HEK293T (cell line): Measurements from ENCODE around the gene PSD2.
A peak's percentile ranks its signal among the peaks of the same experiment; 100 is the strongest.

ENCODE experiments used
- CTCF ChIA-PET: fragments of 350-600 bp; formaldehyde crosslinking; extraction: SDS; loops from one replicate; lab custom pipeline; 2021; ENCODE audit warnings: antibody characterized with exemption, inconsistent platforms; lab: Yijun Ruan, JAX
- POLR2A ChIA-PET: fragments of 350-600 bp; formaldehyde crosslinking; extraction: SDS; loops from one replicate; lab custom pipeline; 2020; ENCODE audit warnings: antibody characterized with exemption, inconsistent platforms; lab: Yijun Ruan, JAX
- DNase-seq: peaks from one replicate; pipeline ENCODE4 v3.0.0; 2012; ENCODE audit warnings: mixed read lengths; ENCODE audit errors: extremely low spot score
- ARNT ChIP-seq: fragments of 450-650 bp; IDR thresholded peaks from 2 replicates; pipeline ENCODE4 v1.6.1; 2017; ENCODE audit warnings: mild to moderate bottlenecking
- BHLHE40 ChIP-seq: fragments of 450-650 bp; IDR thresholded peaks from 2 replicates; pipeline ENCODE4 v1.6.1; 2016; ENCODE audit warnings: mild to moderate bottlenecking, moderate library complexity, borderline replicate concordance
- CTBP1 ChIP-seq: fragments of 450-650 bp; IDR thresholded peaks from 2 replicates; pipeline ENCODE4 v1.6.1; 2016; ENCODE audit warnings: borderline replicate concordance
- ELF4 ChIP-seq: fragments of 450-650 bp; IDR thresholded peaks from 2 replicates; pipeline ENCODE4 v1.6.1; 2017; ENCODE audit warnings: antibody characterized with exemption
- FOXA1 ChIP-seq: fragments of 450-650 bp; IDR thresholded peaks from 2 replicates; pipeline ENCODE4 v1.6.1; 2016; ENCODE audit warnings: mild to moderate bottlenecking
- FOXK2 ChIP-seq: fragments of 450-650 bp; IDR thresholded peaks from 2 replicates; pipeline ENCODE4 v1.6.1; 2016; ENCODE audit warnings: mild to moderate bottlenecking
- FOXM1 ChIP-seq: fragments of 450-650 bp; IDR thresholded peaks from 2 replicates; pipeline ENCODE4 v1.6.1; 2017; ENCODE audit warnings: mild to moderate bottlenecking, borderline replicate concordance
- HDGF ChIP-seq: fragments of 450-650 bp; IDR thresholded peaks from 2 replicates; pipeline ENCODE4 v1.6.1; 2017; ENCODE audit warnings: antibody characterized with exemption, borderline replicate concordance
- L3MBTL2 ChIP-seq: fragments of 450-650 bp; conservative IDR thresholded peaks from 2 replicates; pipeline ENCODE4 v1.6.1; 2016; ENCODE audit warnings: mild to moderate bottlenecking
- LEF1 ChIP-seq: fragments of 450-650 bp; IDR thresholded peaks from 2 replicates; pipeline ENCODE4 v1.6.1; 2017; ENCODE audit warnings: mild to moderate bottlenecking, borderline replicate concordance
- NFRKB ChIP-seq: fragments of 450-650 bp; IDR thresholded peaks from 2 replicates; pipeline ENCODE4 v1.6.1; 2016; ENCODE audit warnings: mild to moderate bottlenecking, moderate library complexity
- SP1 ChIP-seq: fragments of 450-650 bp; IDR thresholded peaks from 2 replicates; pipeline ENCODE4 v1.6.1; 2017
- SUZ12 ChIP-seq: fragments of 450-650 bp; IDR thresholded peaks from 2 replicates; pipeline ENCODE4 v1.6.1; 2016; ENCODE audit warnings: mild to moderate bottlenecking
- TARDBP ChIP-seq: fragments of 450-650 bp; IDR thresholded peaks from 2 replicates; pipeline ENCODE4 v1.6.1; 2016
- ZNF384 ChIP-seq: fragments of 450-650 bp; IDR thresholded peaks from 2 replicates; pipeline ENCODE4 v1.6.1; 2016
- TF ChIP-seq, protein P1 (sequence below): fragments of 450-650 bp; IDR thresholded peaks from 2 replicates; pipeline ENCODE4 v1.6.1; 2016

The PSD2 gene

DNA sequence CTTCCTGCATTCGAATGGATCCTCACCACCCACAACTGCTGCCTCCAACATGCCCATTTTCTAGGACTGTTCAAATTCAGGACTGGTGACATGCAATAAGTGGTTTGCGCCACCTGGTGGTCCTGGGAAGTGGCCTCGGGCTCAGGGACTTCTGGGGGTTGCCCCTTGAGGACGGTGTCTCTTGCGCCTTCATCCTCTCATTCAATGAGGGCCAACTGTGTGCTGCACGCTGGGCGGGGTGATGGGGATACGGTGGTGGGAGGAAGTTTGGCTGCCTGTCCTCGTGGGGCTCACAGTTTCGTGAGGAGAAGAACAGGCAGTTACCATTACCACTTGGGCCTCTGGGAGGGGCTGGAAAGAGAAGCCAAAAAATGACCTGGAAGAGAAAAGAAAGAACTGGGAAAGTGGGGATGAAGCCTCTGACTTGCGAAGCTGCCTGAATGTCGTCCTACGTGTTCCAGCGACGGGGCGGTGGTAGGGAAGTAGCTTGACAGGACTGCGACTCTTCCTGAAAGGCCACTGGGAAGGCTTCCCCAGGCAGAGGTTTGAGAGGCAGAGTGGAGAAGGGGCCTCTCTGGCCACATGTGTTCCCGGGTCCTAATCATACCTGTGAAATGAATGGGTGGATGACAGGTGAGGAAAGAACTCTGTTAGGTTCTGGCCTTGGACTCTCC lies 49.0 kb downstream of the PSD2 start:
- ChIA-PET POLR2A (no interaction called here), CTCF (interaction anchor here (0.6 to 1.7 kb wide), 5 partner anchors 10 to 120 kb away, joined by 3 to 13 read pairs (median 3); no protein-coding TSS in a partner anchor)
- TF ChIP-seq TARDBP = no peak
- TF ChIP-seq SP1 = no peak
- no peak for TF ChIP-seq ELF4
- no peak for TF ChIP-seq SUZ12
- TF ChIP-seq BHLHE40 = no peak
- TF ChIP-seq HDGF = no peak
- no peak for TF ChIP-seq ARNT
- DNase-seq = peak; percentile 83

DNA sequence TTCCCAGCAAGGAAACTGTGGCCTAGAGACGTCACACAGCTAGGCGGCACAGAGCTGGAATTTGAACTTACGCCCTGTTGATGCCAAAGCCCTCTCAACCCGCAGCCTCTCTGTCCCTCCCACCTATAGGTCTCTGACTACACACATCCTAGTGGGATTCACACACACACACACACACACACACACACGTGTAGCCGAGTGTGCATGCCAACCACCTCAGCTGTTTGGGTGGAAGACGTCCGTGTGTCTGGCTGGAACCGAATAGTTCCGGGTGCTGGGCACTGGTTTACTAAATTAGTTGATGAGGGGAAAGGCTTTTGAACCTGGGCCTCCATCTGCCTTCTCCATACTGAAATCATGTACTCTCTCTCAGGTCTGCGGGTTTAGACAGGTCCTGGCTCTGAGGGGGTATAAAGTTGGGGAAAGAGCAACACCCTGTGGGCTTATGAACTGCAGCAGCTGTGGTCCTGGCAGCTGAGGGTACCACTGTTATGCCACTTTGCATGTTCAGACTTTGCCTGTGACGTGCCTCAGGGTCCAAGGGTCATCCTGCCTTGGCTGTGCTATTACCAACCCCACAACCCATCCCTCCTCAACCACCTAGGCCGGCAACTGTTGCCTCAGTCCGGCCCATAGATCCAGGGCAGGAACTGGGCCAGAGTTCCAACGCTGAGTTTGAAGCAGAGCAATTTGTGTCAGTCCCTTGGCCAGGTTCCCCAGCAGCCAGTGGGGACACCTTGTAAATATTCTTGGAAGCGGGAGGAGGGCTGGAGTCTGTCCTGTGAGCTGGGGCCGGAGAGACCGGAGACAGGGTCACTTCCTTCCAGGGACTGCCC lies 50.5 kb downstream of the PSD2 start:
- TF ChIP-seq BHLHE40 = no peak
- TF ChIP-seq L3MBTL2 = no peak
- no peak for TF ChIP-seq FOXA1
- TF ChIP-seq CTBP1 = no peak
- no peak for TF ChIP-seq FOXK2
- no peak for TF ChIP-seq SP1
- no peak for TF ChIP-seq NFRKB
- TF ChIP-seq ARNT = no peak
- no peak for TF ChIP-seq SUZ12
- no peak for TF ChIP-seq FOXM1
- TF ChIP-seq ELF4 = no peak
- TF ChIP-seq TARDBP = no peak
- TF ChIP-seq HDGF = no peak
- no peak for TF ChIP-seq LEF1
- TF ChIP-seq ZNF384 = no peak
- DNase-seq = no peak
- CTCF ChIA-PET = interaction anchor here (1.1 to 1.7 kb wide), 3 partner anchors 12 to 59 kb away, joined by 3 to 13 read pairs (median 4); no protein-coding TSS in a partner anchor
- POLR2A ChIA-PET = no interaction called here

DNA sequence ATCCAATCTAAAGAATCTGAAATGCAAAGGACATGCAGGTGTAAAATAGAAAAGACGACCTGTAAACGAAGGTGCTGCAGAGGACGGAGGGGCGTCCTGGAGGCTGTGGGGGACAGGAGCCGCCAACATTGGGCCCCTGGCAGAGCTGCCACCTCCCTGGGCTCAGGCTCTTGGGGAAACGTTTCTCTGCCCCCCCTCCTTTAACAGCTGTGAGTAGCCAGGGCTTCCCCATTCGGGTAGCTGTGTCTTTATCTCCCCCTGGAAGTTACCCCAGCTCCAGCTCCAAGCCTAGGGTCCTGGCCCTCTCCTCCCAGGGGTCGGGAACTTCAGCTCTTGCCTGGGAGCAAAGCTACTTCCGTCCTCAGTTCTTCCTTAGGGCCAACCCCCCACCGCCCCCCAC lies 51.5 kb downstream of the PSD2 start:
- CTCF ChIA-PET = interaction anchor here (0.9 to 1.1 kb wide), 2 partner anchors 16 to 60 kb away, joined by 3 to 4 read pairs; no protein-coding TSS in a partner anchor
- TF ChIP-seq FOXA1 = no peak
- TF ChIP-seq SUZ12 = no peak
- no peak for TF ChIP-seq SP1
- no peak for TF ChIP-seq NFRKB
- no peak for TF ChIP-seq ELF4
- TF ChIP-seq, protein P1, sequence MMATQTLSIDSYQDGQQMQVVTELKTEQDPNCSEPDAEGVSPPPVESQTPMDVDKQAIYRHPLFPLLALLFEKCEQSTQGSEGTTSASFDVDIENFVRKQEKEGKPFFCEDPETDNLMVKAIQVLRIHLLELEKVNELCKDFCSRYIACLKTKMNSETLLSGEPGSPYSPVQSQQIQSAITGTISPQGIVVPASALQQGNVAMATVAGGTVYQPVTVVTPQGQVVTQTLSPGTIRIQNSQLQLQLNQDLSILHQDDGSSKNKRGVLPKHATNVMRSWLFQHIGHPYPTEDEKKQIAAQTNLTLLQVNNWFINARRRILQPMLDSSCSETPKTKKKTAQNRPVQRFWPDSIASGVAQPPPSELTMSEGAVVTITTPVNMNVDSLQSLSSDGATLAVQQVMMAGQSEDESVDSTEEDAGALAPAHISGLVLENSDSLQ = no peak
- TF ChIP-seq LEF1 = no peak
- no peak for TF ChIP-seq HDGF
- no peak for TF ChIP-seq FOXM1
- no peak for TF ChIP-seq ZNF384
- TF ChIP-seq ARNT = no peak
- no peak for DNase-seq
- POLR2A ChIA-PET = no interaction called here

DNA sequence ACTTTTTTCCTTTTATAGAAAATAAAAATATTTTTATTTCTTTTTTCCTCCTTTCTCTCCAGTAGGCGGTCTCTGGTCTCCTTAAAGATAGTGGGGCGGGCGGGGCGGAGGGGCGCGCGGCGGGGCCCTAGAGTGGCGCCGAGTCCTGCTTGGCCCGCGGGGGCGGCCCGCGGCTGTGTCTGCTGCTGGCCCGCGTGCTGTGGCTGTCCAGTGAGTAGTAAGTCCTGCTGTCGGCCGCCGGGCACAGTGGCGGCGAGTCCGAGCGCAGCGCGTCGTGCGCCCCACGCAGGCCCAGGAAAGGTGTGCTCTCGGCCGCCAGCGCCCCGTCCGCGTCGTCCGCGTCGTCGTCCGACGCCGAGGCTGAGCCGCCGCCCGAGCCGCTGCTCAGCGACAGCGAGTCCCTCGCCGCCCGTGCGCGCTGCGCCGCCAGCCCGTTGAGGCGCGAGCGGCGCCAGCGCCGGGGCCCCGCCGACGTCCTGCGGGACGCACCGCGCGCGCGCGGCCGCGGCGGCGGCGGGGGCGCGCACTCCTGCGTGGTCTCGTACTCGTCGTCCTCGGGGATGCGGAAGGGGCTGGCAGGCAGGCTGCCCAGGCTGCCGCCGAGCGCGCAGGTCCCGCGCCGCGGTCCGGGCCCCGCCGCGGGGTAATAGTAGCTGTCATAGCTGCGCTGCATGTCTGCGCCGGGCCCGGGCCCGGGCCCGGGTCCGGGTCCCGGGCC lies 52.3 kb downstream of the PSD2 start:
- CTCF ChIA-PET = interaction anchor here (0.9 to 2.3 kb wide), 3 partner anchors 15 to 82 kb away, joined by 3 to 12 read pairs (median 3); no protein-coding TSS in a partner anchor
- no peak for TF ChIP-seq HDGF
- TF ChIP-seq SUZ12 = no peak
- no peak for TF ChIP-seq SP1
- no peak for TF ChIP-seq NFRKB
- no peak for TF ChIP-seq ZNF384
- TF ChIP-seq LEF1 = no peak
- TF ChIP-seq ELF4 = no peak
- no peak for TF ChIP-seq FOXK2
- no peak for TF ChIP-seq BHLHE40
- TF ChIP-seq TARDBP = no peak
- DNase-seq = peak; percentile 51
- POLR2A ChIA-PET = no interaction called here

DNA sequence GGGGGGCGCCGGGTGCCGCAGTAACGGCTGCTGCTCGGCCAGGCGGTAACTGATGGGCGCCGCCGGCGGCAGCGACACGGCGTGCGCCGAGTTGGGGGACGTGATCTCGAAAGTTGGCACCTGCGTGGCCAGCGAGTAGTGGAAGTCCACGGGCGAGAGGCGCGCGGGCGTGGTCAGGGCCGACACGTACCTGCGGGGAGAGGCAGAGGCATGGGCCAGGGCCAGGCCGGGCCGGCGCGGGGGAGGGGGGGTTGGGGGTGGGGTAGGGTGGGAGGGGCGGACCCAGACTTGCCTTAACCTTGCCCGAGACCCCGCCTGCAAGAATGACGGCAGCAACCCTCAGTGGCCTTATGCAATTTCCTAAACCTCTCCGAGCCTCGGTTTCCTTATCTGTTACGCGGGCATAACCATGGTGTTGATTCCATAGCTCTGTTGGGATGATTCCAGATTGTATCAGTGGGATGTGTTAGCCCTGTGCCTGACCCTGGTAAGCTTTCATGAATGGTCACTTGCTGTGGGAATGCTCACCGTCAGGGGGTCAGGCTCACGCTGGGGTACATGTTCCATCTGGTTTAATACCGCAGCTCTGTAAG lies 53.0 kb downstream of the PSD2 start:
- no peak for DNase-seq
- ChIA-PET POLR2A (no interaction called here), CTCF (interaction anchor here (0.7 to 2.3 kb wide), 4 partner anchors 61 to 174 kb away, joined by 3 to 16 read pairs (median 8); no protein-coding TSS in a partner anchor)
- no peak for TF ChIP-seq L3MBTL2

DNA sequence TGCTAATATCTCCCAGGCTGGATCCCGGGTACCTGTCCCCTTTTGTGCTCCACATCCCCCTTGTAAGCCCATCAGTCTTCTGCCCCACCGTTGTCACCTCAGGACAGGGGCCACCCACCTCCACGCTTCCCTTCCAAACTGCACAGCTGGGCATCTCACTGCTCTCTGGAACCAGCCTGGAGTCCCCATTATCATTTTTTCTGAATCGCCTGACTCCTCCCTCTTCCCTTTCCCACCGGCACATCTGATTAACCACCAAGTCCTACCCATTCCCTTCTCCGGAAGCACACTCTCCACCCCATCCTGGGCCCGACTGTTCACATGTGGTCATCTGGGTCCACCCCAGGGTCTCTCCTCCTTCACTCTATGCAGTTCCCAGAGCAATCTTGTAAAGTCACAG lies 53.9 kb downstream of the PSD2 start:
- TF ChIP-seq NFRKB = no peak
- no peak for TF ChIP-seq BHLHE40
- TF ChIP-seq CTBP1 = no peak
- no peak for TF ChIP-seq FOXM1
- no peak for TF ChIP-seq ZNF384
- TF ChIP-seq FOXK2 = no peak
- no peak for TF ChIP-seq TARDBP
- TF ChIP-seq SUZ12 = no peak
- POLR2A ChIA-PET = no interaction called here

More for the DNA sequence above, 53.9 kb downstream of the PSD2 start:
- DNase-seq = no peak
- CTCF ChIA-PET = interaction anchor here (1.1 to 2.3 kb wide), 3 partner anchors 62 to 119 kb away, joined by 3 to 16 read pairs (median 12); no protein-coding TSS in a partner anchor
